Ishikawa (cell line): Measurements from ENCODE around the gene SELENOP.

Experiments used
- CEBPB ChIP-seq: IDR thresholded peaks from 2 replicates; pipeline ENCODE4 v1.6.1; 2012
- CREB1 ChIP-seq: IDR thresholded peaks from 2 replicates; pipeline ENCODE4 v1.6.1; 2012; ENCODE audit warnings: low read depth
- EGR1 ChIP-seq: IDR thresholded peaks from 2 replicates; pipeline ENCODE4 v1.6.1; 2012
- EP300 ChIP-seq: IDR thresholded peaks from 2 replicates; pipeline ENCODE4 v1.6.1; 2012; ENCODE audit warnings: borderline replicate concordance
- FOXM1 ChIP-seq: IDR thresholded peaks from 2 replicates; pipeline ENCODE4 v1.6.1; 2012; ENCODE audit warnings: low read depth, borderline replicate concordance
- NFIC ChIP-seq: IDR thresholded peaks from 2 replicates; pipeline ENCODE4 v1.6.1; 2012
- RAD21 ChIP-seq: IDR thresholded peaks from 2 replicates; pipeline ENCODE4 v1.6.1; 2012; ENCODE audit warnings: low read depth
- TAF1 ChIP-seq: IDR thresholded peaks from 2 replicates; pipeline ENCODE4 v1.6.1; 2012; ENCODE audit warnings: low read depth, mild to moderate bottlenecking
- TCF12 ChIP-seq: IDR thresholded peaks from 2 replicates; pipeline ENCODE4 v1.6.1; 2012; ENCODE audit warnings: low read depth
- YY1 ChIP-seq: IDR thresholded peaks from 2 replicates; pipeline ENCODE4 v1.6.1; 2012; ENCODE audit warnings: low read depth
- ZBTB7A ChIP-seq: IDR thresholded peaks from 2 replicates; pipeline ENCODE4 v1.6.1; 2012; ENCODE audit warnings: low read depth
- TF ChIP-seq, protein P1 (sequence below): IDR thresholded peaks from 2 replicates; pipeline ENCODE4 v1.6.1; 2012
- TF ChIP-seq, protein P2 (sequence below): IDR thresholded peaks from 2 replicates; pipeline ENCODE4 v1.6.1; 2012
- TF ChIP-seq, protein P3 (sequence below): IDR thresholded peaks from 2 replicates; pipeline ENCODE4 v1.6.1; 2012; ENCODE audit warnings: low read depth, mild to moderate bottlenecking

DNA sequence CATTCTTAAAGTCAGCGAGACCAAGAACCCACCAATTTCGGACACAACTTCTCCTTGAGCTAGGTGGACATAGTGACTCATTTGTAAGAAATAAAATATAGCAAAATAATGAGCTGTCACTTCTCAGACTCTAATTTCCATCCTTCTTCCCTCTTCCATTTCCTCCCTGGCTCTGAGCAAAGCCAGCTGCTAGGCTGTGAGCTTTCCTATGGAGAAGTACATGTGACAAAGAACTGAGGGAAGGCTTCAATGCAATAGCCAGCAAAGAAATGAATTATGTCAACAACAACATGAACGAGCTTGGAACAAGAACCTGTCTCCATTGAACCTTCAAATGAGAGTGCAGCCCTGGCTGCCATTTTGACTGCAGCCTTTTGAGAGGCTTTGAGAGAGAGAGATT is 25.9 kb upstream of the SELENOP start:
- TF ChIP-seq TCF12 = no peak
- TF ChIP-seq, protein P1, sequence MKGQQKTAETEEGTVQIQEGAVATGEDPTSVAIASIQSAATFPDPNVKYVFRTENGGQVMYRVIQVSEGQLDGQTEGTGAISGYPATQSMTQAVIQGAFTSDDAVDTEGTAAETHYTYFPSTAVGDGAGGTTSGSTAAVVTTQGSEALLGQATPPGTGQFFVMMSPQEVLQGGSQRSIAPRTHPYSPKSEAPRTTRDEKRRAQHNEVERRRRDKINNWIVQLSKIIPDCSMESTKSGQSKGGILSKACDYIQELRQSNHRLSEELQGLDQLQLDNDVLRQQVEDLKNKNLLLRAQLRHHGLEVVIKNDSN = no peak
- no peak for TF ChIP-seq RAD21
- TF ChIP-seq CEBPB = no peak
- TF ChIP-seq, protein P2, sequence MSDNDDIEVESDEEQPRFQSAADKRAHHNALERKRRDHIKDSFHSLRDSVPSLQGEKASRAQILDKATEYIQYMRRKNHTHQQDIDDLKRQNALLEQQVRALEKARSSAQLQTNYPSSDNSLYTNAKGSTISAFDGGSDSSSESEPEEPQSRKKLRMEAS = no peak
- TF ChIP-seq EP300 = no peak
- TF ChIP-seq, protein P3, sequence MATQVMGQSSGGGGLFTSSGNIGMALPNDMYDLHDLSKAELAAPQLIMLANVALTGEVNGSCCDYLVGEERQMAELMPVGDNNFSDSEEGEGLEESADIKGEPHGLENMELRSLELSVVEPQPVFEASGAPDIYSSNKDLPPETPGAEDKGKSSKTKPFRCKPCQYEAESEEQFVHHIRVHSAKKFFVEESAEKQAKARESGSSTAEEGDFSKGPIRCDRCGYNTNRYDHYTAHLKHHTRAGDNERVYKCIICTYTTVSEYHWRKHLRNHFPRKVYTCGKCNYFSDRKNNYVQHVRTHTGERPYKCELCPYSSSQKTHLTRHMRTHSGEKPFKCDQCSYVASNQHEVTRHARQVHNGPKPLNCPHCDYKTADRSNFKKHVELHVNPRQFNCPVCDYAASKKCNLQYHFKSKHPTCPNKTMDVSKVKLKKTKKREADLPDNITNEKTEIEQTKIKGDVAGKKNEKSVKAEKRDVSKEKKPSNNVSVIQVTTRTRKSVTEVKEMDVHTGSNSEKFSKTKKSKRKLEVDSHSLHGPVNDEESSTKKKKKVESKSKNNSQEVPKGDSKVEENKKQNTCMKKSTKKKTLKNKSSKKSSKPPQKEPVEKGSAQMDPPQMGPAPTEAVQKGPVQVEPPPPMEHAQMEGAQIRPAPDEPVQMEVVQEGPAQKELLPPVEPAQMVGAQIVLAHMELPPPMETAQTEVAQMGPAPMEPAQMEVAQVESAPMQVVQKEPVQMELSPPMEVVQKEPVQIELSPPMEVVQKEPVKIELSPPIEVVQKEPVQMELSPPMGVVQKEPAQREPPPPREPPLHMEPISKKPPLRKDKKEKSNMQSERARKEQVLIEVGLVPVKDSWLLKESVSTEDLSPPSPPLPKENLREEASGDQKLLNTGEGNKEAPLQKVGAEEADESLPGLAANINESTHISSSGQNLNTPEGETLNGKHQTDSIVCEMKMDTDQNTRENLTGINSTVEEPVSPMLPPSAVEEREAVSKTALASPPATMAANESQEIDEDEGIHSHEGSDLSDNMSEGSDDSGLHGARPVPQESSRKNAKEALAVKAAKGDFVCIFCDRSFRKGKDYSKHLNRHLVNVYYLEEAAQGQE = no peak
- TF ChIP-seq YY1 = no peak
- TF ChIP-seq NFIC = no peak
- no peak for TF ChIP-seq ZBTB7A
- no peak for TF ChIP-seq TAF1
- no peak for TF ChIP-seq FOXM1
- TF ChIP-seq EGR1 = no peak
- TF ChIP-seq CREB1 = no peak
